Fibroblast of lung (primary cell): ENCODE measurements around the gene MAML3. TPM values are rescaled to one million over a fixed set of nuclear protein-coding genes. Genes with fewer than 3 reads are reported as not detected.

Experiments
- DNase-seq, 2 donors: peaks; one replicate each; pipeline versions ENCODE4 v3.0.0 to v3.0.0-alpha.2; 2010; ENCODE audit warnings: low read depth in 2 of 2
- H2AFZ ChIP-seq: 2 replicates; pipeline ENCODE4 v1.5.1; 2012; ENCODE audit warnings: low read length, control low read depth, inconsistent platforms
- H3K27ac ChIP-seq: 2 replicates; pipeline ENCODE4 v1.5.1; 2011; ENCODE audit warnings: low read length, control low read depth; ENCODE audit not compliant: insufficient read depth
- H3K27me3 ChIP-seq: 2 replicates; pipeline ENCODE4 v1.5.1; 2011; ENCODE audit warnings: mild to moderate bottlenecking, low read length; ENCODE audit not compliant: control insufficient read depth, insufficient read depth
- H3K36me3 ChIP-seq: 2 replicates; pipeline ENCODE4 v1.5.1; 2011; ENCODE audit warnings: low read length; ENCODE audit not compliant: control insufficient read depth, insufficient read depth
- H3K4me1 ChIP-seq: 2 replicates; pipeline ENCODE4 v1.5.1; 2011; ENCODE audit warnings: low read length; ENCODE audit not compliant: control insufficient read depth, insufficient read depth; ENCODE audit errors: extremely low read depth
- H3K4me2 ChIP-seq: 2 replicates; pipeline ENCODE4 v1.5.1; 2011; ENCODE audit warnings: low read length, control low read depth; ENCODE audit not compliant: insufficient read depth; ENCODE audit errors: extremely low read depth
- H3K4me3 ChIP-seq, 4 experiments: fragments of 200-600 bp in 1 of 4; sonication (generic) in 1 of 4; replicated peaks in 1 of 4; 2 replicates each; pipeline ENCODE4 v1.5.1; 2011 to 2016; ENCODE audit warnings: low read length in 4 of 4, low read depth in 3 of 4, mild to moderate bottlenecking in 3 of 4, control low read depth in 2 of 4, inconsistent platforms in 1 of 4, mixed read lengths in 1 of 4; ENCODE audit not compliant: insufficient read depth in 1 of 4; ENCODE audit errors: control extremely low read depth in 1 of 4
- H3K79me2 ChIP-seq: 2 replicates; pipeline ENCODE4 v1.5.1; 2012; ENCODE audit warnings: mild to moderate bottlenecking, low read length, inconsistent platforms; ENCODE audit not compliant: control insufficient read depth, insufficient read depth
- H3K9ac ChIP-seq: 2 replicates; pipeline ENCODE4 v1.5.1; 2011; ENCODE audit warnings: mild to moderate bottlenecking, low read length, control low read depth; ENCODE audit not compliant: insufficient read depth
- H3K9me3 ChIP-seq: 2 replicates; pipeline ENCODE4 v1.5.1; 2012; ENCODE audit warnings: low read depth, low read length; ENCODE audit not compliant: control insufficient read depth, insufficient read depth
- H4K20me1 ChIP-seq: 2 replicates; pipeline ENCODE4 v1.5.1; 2011; ENCODE audit warnings: low read length; ENCODE audit not compliant: control insufficient read depth, insufficient read depth; ENCODE audit errors: extremely low read depth
- EZH2 ChIP-seq: IDR thresholded peaks from 2 replicates; pipeline ENCODE4 v1.5.1; 2012; ENCODE audit warnings: low read length, control low read depth, mild to moderate bottlenecking; ENCODE audit errors: missing control alignments
- polyA plus RNA-seq, 2 donors: library from polyadenylated mRNA; depleted of rRNA in 1 of 2; stranded (reverse) in 1 of 2; unstranded in 1 of 2; fragments of >200 nt; gene quantifications; 2 replicates each; pipeline ENCODE4 v1.2.1, GENCODE V29; 2011 to 2012; ENCODE audit warnings: missing spikeins in 1 of 2
- total RNA-seq: library from RNA; depleted of rRNA; stranded (reverse); fragments of >200 nt; gene quantifications from 2 replicates; pipeline ENCODE4 v1.2.1, GENCODE V29; 2014
- TF ChIP-seq, protein P1 (sequence below), 2 donors: IDR thresholded peaks in 1 of 2; conservative IDR thresholded peaks in 1 of 2; 1 replicate in 1 of 2; 2 replicates in 1 of 2; pipeline ENCODE4 v1.5.1; 2011 to 2012; ENCODE audit warnings: low read length in 2 of 2, control low read depth in 1 of 2, inconsistent platforms in 1 of 2, low read depth in 1 of 2, mild to moderate bottlenecking in 1 of 2

The MAML3 gene
- total and polyA plus RNA-seq, 2 donors (not counting 1 experiment from before 2014, with no cell fraction given), result 2.0 to 2.8 TPM

DNA sequence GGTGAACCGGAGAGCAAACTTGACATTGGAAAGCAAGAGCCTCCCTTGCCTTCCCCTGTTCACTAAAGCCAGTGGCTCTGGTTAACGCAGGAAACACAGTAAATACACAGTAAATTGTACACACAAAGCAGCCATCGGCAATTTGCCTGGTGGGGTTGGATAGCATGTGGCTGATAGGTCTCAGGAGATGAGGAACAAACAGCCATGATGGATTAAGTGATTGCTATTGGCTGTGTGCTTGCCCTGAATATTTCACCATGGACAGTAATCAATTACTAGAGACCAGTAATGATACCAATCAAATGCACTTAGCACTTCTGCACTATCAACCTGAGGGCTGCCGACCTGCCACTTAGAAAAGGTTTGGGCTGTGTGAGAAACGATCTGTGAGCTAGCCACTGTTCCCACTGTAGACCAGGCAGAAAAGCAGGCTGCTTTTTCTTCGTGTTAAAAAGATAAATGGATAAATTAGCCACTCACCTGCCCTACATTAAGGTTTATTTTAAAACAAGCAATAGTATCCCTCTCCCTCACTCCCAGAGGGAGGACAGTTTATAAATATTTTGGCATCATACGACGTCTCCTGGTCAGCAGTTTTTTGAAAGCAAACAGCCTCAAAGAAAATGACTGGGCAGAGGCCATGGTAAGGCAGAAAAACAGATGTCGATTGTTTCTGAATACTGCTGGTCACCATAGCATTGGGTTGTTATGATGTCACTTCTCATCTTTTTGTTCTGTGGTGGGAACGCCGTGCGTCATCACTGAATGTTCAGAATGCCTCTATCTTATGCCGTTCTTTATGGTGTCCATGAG lies 167.1 kb downstream of the MAML3 start:
- H3K9me3 ChIP-seq, result no peaks in the 10 kb centered on the region
- no peak for TF ChIP-seq EZH2
- TF ChIP-seq, protein P1, sequence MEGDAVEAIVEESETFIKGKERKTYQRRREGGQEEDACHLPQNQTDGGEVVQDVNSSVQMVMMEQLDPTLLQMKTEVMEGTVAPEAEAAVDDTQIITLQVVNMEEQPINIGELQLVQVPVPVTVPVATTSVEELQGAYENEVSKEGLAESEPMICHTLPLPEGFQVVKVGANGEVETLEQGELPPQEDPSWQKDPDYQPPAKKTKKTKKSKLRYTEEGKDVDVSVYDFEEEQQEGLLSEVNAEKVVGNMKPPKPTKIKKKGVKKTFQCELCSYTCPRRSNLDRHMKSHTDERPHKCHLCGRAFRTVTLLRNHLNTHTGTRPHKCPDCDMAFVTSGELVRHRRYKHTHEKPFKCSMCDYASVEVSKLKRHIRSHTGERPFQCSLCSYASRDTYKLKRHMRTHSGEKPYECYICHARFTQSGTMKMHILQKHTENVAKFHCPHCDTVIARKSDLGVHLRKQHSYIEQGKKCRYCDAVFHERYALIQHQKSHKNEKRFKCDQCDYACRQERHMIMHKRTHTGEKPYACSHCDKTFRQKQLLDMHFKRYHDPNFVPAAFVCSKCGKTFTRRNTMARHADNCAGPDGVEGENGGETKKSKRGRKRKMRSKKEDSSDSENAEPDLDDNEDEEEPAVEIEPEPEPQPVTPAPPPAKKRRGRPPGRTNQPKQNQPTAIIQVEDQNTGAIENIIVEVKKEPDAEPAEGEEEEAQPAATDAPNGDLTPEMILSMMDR (conservative IDR thresholded peaks at IDR 0.05 in 1 of 2, IDR thresholded peaks at IDR 0.05 in 1 of 2; ENCODE audit: low read depth in 1 of 2, low read length in 2 of 2), result no peak

DNA sequence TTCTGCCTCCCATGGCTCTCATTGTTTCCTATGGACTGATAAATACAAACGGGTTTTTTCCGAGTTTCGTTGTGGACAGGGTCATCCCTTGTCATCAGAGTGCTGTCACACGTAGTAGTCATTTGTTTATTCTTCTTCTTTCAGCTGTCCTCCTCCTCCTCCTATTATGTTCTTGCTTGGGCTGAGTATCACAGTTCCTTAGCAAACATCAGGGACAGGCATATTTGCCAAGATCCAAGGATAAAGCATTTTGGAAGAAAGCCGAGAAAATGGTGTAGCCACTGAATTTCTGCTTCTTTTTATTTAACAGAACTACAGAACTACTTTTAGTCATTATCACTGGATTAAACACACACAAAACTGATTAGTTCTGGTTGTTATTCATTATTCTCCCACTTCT lies 167.9 kb downstream of the MAML3 start:
- H2AFZ ChIP-seq, result no peak overlapping the region
- peaks cover 8% of the 10 kb centered on the region for H3K4me1 ChIP-seq
- no peak overlapping the region for H3K4me2 ChIP-seq
- no peaks in the 10 kb centered on the region for H4K20me1 ChIP-seq
- no peak for DNase-seq
- no peaks in the 10 kb centered on the region for H3K27me3 ChIP-seq
- no peaks in the 10 kb centered on the region for H3K79me2 ChIP-seq
- no peak overlapping the region for H3K4me3 ChIP-seq
- no peaks in the 10 kb centered on the region for H3K9me3 ChIP-seq
- TF ChIP-seq, protein P1 (conservative IDR thresholded peaks at IDR 0.05 in 1 of 2, IDR thresholded peaks at IDR 0.05 in 1 of 2; ENCODE audit: low read depth in 1 of 2, low read length in 2 of 2), result no peak
- TF ChIP-seq EZH2, result no peak
- H3K27ac ChIP-seq, result no peak overlapping the region
- no peak overlapping the region for H3K9ac ChIP-seq
- H3K36me3 ChIP-seq, result no peaks in the 10 kb centered on the region

More for the DNA sequence above, 167.1 kb downstream of the MAML3 start:
- Histone ChIP-seq H3K9ac (no peak overlapping the region), H3K27ac (no peak overlapping the region), H3K4me3 (no peak overlapping the region), H4K20me1 (no peaks in the 10 kb centered on the region), H3K36me3 (no peaks in the 10 kb centered on the region), H3K79me2 (no peaks in the 10 kb centered on the region), H2AFZ (no peak overlapping the region), H3K4me2 (no peak overlapping the region), H3K27me3 (no peaks in the 10 kb centered on the region), H3K4me1 (peaks cover 8% of the 10 kb centered on the region)
- DNase-seq, result peak; percentile 70 to 74

DNA sequence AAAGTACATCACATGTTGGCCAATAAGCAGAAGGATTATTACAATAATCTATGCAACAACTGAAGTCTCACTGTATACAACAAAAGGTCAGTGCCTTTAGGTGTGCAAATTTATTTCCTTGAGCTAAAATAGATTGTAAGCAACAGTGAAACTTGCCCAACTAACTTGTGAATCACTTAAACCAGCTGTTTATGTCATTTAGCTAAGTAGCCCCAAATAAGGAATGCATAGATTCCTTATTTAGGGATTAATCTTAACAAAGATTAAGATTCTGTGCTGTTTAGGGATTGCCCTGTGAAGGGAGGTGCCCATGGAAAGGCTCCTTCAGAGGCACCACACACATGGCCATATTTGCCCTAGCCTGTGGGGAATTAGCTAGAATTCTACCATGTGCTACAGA lies 168.6 kb downstream of the MAML3 start:
- Histone ChIP-seq H4K20me1 (no peaks in the 10 kb centered on the region), H3K4me2 (no peak overlapping the region), H3K4me1 (peaks cover 8% of the 10 kb centered on the region), H3K79me2 (no peaks in the 10 kb centered on the region), H3K36me3 (no peaks in the 10 kb centered on the region), H3K4me3 (no peak overlapping the region), H3K27me3 (no peaks in the 10 kb centered on the region), H3K9me3 (no peaks in the 10 kb centered on the region), H3K9ac (no peak overlapping the region), H2AFZ (no peak overlapping the region), H3K27ac (no peak overlapping the region)
- DNase-seq, result peak in 1 of 2 donors; percentile 31
- TF ChIP-seq, protein P1 (conservative IDR thresholded peaks at IDR 0.05 in 1 of 2, IDR thresholded peaks at IDR 0.05 in 1 of 2; ENCODE audit: low read depth in 1 of 2, low read length in 2 of 2), result no peak
- TF ChIP-seq EZH2, result no peak
